22Rv1 (cell line): Measurements from ENCODE around the gene TMEM232.

Experiments
- ZFX ChIP-seq: fragments of 450-650 bp; IDR thresholded peaks from 2 replicates; pipeline ENCODE4 v1.6.1; 2017; ENCODE audit warnings: antibody characterized with exemption, borderline replicate concordance
- TF ChIP-seq, protein P1 (sequence below): fragments of 450-650 bp; IDR thresholded peaks from 2 replicates; pipeline ENCODE4 v1.5.1; 2017; ENCODE audit warnings: mild to moderate bottlenecking

DNA sequence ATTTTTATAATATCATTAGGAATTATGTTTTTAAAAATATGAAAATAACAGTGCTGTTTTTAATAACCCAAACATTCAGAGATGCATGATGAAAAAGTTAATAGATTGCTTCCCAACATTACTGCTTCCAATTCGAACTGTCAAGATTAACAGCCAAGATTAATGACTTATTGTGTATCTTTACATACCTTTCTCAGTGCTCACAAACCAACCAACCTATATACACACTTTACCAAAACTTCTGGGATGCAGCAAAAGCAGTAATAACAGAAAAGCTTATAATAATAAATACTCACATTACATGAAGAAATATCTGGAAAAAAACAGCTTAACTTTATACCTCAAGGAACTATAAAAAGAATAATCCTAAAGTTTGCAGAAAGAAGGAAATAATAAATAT lies 82.1 kb downstream of the TMEM232 start:
- TF ChIP-seq, protein P1, sequence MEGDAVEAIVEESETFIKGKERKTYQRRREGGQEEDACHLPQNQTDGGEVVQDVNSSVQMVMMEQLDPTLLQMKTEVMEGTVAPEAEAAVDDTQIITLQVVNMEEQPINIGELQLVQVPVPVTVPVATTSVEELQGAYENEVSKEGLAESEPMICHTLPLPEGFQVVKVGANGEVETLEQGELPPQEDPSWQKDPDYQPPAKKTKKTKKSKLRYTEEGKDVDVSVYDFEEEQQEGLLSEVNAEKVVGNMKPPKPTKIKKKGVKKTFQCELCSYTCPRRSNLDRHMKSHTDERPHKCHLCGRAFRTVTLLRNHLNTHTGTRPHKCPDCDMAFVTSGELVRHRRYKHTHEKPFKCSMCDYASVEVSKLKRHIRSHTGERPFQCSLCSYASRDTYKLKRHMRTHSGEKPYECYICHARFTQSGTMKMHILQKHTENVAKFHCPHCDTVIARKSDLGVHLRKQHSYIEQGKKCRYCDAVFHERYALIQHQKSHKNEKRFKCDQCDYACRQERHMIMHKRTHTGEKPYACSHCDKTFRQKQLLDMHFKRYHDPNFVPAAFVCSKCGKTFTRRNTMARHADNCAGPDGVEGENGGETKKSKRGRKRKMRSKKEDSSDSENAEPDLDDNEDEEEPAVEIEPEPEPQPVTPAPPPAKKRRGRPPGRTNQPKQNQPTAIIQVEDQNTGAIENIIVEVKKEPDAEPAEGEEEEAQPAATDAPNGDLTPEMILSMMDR = no peak
- TF ChIP-seq ZFX = no peak
